Gastroesophageal sphincter (tissue), 2 donors: ENCODE data around the gene RBM19.

Experiments
- POLR2A ChIP-seq, 2 donors: fragments of 450-650 bp; IDR thresholded peaks; one replicate each; pipeline ENCODE4 v1.6.1; 2017; ENCODE audit warnings: antibody characterized with exemption in 2 of 2, mild to moderate bottlenecking in 2 of 2, moderate library complexity in 1 of 2
- POLR2AphosphoS5 ChIP-seq: sonication (generic); formaldehyde crosslinking; IDR thresholded peaks from one replicate; pipeline ENCODE4 v1.6.1; 2017; ENCODE audit warnings: antibody characterized with exemption

DNA sequence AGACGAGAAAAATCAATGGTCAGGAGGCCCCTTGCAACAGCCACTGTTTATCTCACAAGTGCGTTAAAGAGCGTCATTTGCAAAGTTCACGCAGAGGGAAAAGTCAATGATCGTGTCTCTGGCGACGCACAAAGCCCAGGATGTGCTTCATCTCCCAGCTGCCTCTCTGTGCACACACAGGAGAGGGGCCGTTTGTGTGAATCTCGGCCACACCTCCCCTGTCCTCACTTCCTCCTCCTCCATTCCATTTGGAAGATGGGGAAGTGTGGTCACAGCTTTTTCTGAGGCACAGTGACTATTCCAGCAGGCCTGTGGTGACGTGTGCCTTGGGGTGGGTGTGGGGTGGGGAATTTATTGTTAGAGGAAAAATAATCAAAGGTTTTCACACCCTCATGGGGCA is 90.4 kb downstream of the RBM19 start:
- TF ChIP-seq POLR2AphosphoS5 (no peak), POLR2A (IDR thresholded peaks at IDR 0.05) (no peak)
